HEK293 (cell line): Measurements from ENCODE around the gene SOX9.

Source experiments
- TCF7L2 ChIP-seq: IDR thresholded peaks from 2 replicates; pipeline ENCODE4 v1.6.1; 2011; ENCODE audit warnings: low read depth, mild to moderate bottlenecking, inconsistent platforms, low read length, moderate library complexity, borderline replicate concordance
- ZNF18 ChIP-seq: fragments of 450-650 bp; formaldehyde crosslinking; IDR thresholded peaks from 2 replicates; pipeline ENCODE4 v1.5.1; 2016; ENCODE audit warnings: missing biosample characterization, missing genetic modification characterization

- no peak for TF ChIP-seq ZNF18
- TF ChIP-seq TCF7L2 = no peak
These were observed 52.8 kb downstream of the SOX9 start for GRCh38 chr17:72173499-72174116.
